H1 (cell line): ENCODE results near the gene POLD4. TPM values are rescaled to one million over a fixed set of nuclear protein-coding genes. Genes with fewer than 3 reads are reported as not detected.
A peak's percentile ranks its signal among the peaks of the same experiment; 100 is the strongest.

ENCODE experiments used
- BRCA1 ChIP-seq: IDR thresholded peaks from 2 replicates; pipeline ENCODE4 v1.6.1; 2012; ENCODE audit warnings: low read depth, low read length, improper control_type of control experiment
- CTBP2 ChIP-seq: IDR thresholded peaks from 2 replicates; pipeline ENCODE4 v1.7.0; 2011; ENCODE audit warnings: borderline replicate concordance, mild to moderate bottlenecking, moderate library complexity, mixed read lengths, low read length; ENCODE audit not compliant: insufficient read depth, insufficient read length
- EP300 ChIP-seq, 2 experiments: IDR thresholded peaks; 1 replicate in 1 of 2; 2 replicates in 1 of 2; pipeline ENCODE4 v1.6.1; 2011 to 2012; ENCODE audit warnings: low read depth in 2 of 2, low read length in 2 of 2, mild to moderate bottlenecking in 2 of 2, borderline replicate concordance in 1 of 2, inconsistent platforms in 1 of 2, moderate library complexity in 1 of 2
- EZH2 ChIP-seq: fragments of 200-600 bp; sonication (generic); IDR thresholded peaks from 2 replicates; pipeline ENCODE4 v1.7.1; 2012; ENCODE audit warnings: low read depth, mild to moderate bottlenecking, moderate library complexity, low read length, inconsistent platforms; ENCODE audit not compliant: severe bottlenecking
- GABPA ChIP-seq: IDR thresholded peaks from 2 replicates; pipeline ENCODE4 v1.6.1; 2011; ENCODE audit warnings: mild to moderate bottlenecking, low read length, moderate library complexity, borderline replicate concordance; ENCODE audit not compliant: insufficient read depth
- HDAC2 ChIP-seq, 2 experiments: fragments of 300-600 bp in 1 of 2; sonication (generic) in 1 of 2; IDR thresholded peaks; 2 replicates each; pipeline ENCODE4 v1.6.1; 2011 to 2012; ENCODE audit warnings: low read depth in 2 of 2, low read length in 2 of 2, mild to moderate bottlenecking in 2 of 2, moderate library complexity in 2 of 2, borderline replicate concordance in 1 of 2, inconsistent platforms in 1 of 2
- HDAC6 ChIP-seq: IDR thresholded peaks from one replicate; pipeline ENCODE4 v1.7.1; 2012; ENCODE audit warnings: low read depth, mild to moderate bottlenecking, inconsistent platforms, low read length, moderate library complexity
- KDM4A ChIP-seq: IDR thresholded peaks from one replicate; pipeline ENCODE4 v1.7.1; 2012; ENCODE audit warnings: low read depth, mild to moderate bottlenecking, moderate library complexity, low read length, inconsistent platforms; ENCODE audit not compliant: severe bottlenecking
- NRF1 ChIP-seq: IDR thresholded peaks from 2 replicates; pipeline ENCODE4 v1.6.1; 2011; ENCODE audit warnings: mild to moderate bottlenecking, low read depth, low read length, improper control_type of control experiment
- SIN3A ChIP-seq, 2 experiments: IDR thresholded peaks in 1 of 2; conservative IDR thresholded peaks in 1 of 2; 2 replicates each; pipeline ENCODE4 v1.6.1; 2011 to 2012; ENCODE audit warnings: low read length in 2 of 2, improper control_type of control experiment in 1 of 2, low read depth in 1 of 2, mild to moderate bottlenecking in 1 of 2
- SUZ12 ChIP-seq: fragments of 200-600 bp; sonication (generic); IDR thresholded peaks from 2 replicates; pipeline ENCODE4 v1.6.1; 2012; ENCODE audit warnings: mild to moderate bottlenecking, inconsistent platforms, low read length, moderate library complexity, mixed read lengths
- TCF12 ChIP-seq: IDR thresholded peaks from 2 replicates; pipeline ENCODE4 v1.6.1; 2011; ENCODE audit warnings: low read depth, mild to moderate bottlenecking, low read length
- polyA plus RNA-seq, 7 experiments: library from polyadenylated mRNA; depleted of rRNA in 3 of 7; stranded (reverse) in 5 of 7; unstranded in 2 of 7; fragments of >200 nt in 5 of 7; fragments of 200-250 nt in 2 of 7; gene quantifications; 1 replicate in 5 of 7; 2 replicates in 1 of 7; 4 replicates in 1 of 7; pipeline versions ENCODE4 v1.2.1 to v1.2.3, GENCODE V29; 2011 to 2013; ENCODE audit warnings: missing spikeins in 2 of 7, mixed read lengths in 2 of 7
- total RNA-seq: library from RNA; stranded (reverse); fragmentation: NEBNext Ultra II Directional; extraction: Animal tissue kit (Norgen Biotek cat#: 25700); gene quantifications from 2 replicates; pipeline ENCODE4 v1.2.1, GENCODE V29; 2021

POLD4 gene
- total and polyA plus RNA-seq, 2 of the 8 experiments (the other 6 are each of a cell fraction or from before 2014, with no cell fraction given), result 21.2 to 46.7 TPM

DNA sequence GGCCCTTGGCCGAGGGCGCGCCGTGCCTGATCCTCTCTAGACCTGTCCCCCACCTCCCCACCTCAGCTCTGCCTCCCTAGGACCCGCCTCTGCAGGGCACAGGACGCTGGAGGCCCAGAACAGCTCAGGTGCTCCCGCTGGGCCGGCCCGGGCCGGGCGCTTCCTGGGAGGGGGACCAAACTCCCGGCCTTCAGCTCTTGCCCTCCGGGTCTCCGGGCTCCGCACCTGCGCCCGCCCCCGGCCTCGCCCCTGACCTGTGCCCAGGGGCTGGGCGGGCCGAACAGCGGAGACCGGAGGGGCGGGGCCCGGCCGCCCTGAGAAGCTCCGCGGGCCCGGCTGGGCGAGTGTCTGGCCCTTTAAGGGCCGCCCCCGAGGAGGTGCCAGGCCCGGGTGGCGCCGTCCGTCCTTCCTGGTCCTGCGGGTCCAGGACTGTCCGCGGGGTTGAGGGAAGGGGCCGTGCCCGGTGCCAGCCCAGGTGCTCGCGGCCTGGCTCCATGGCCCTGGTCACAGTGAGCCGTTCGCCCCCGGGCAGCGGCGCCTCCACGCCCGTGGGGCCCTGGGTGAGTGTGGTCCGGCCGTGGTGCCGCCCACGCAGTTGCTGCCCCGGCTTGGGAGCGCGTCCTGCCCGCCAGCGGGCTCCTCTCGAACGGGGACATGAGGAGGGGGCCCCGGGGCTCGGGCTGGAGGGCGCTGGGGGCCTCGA, 50.1 kb downstream of the POLD4 start, which contains the start of gene SSH3 (continued):
- no peak for TF ChIP-seq EZH2
- no peak for TF ChIP-seq TCF12
- TF ChIP-seq SUZ12, result 0 out of 2 replicates have a peak, but pooled peaks have one; percentile 25
- no peak for TF ChIP-seq GABPA
- TF ChIP-seq KDM4A, result peak; percentile 82
- peak; percentile 60 for TF ChIP-seq CTBP2
- peak in 1 of 2 experiments; percentile 3; a peak in 1 of 4 replicates for TF ChIP-seq HDAC2 (IDR thresholded peaks at IDR 0.05; ENCODE audit: borderline replicate concordance in 1 of 2, low read depth in 2 of 2, low read length in 2 of 2)
- no peak for TF ChIP-seq NRF1
- TF ChIP-seq EP300 (IDR thresholded peaks at IDR 0.05; ENCODE audit: borderline replicate concordance in 1 of 2, low read depth in 2 of 2, low read length in 2 of 2), result no peak
- TF ChIP-seq BRCA1, result no peak
- TF ChIP-seq HDAC6, result no peak
- 0 out of 4 replicates have a peak, but pooled peaks of 1 of the 2 experiments have one; percentile 38 for TF ChIP-seq SIN3A (conservative IDR thresholded peaks at IDR 0.05 in 1 of 2, IDR thresholded peaks at IDR 0.05 in 1 of 2; ENCODE audit: low read depth in 1 of 2, low read length in 2 of 2)
